HEK293 (cell line): ENCODE results near the gene SRSF4.

Experiments
- CTCF ChIA-PET: fragments of 350-600 bp; formaldehyde crosslinking; extraction: SDS; loops from one replicate; lab custom pipeline; 2021; ENCODE audit warnings: antibody characterized with exemption; lab: Yijun Ruan, JAX
- POLR2A ChIA-PET: fragments of 300-600 bp; formaldehyde crosslinking; extraction: SDS; loops from one replicate; lab custom pipeline; 2020; ENCODE audit warnings: antibody characterized with exemption, inconsistent platforms; lab: Yijun Ruan, JAX
- H3K27ac ChIP-seq: fragments of 200-500 bp; sonication (Bioruptor generic); 2 replicates; pipeline ENCODE4 v1.5.1; 2014; ENCODE audit warnings: low read depth, low read length, control low read depth, inconsistent platforms; ENCODE audit errors: extremely low read depth
- H3K36me3 ChIP-seq, 2 experiments: fragments of 200-500 bp in 1 of 2; sonication (Bioruptor generic) in 1 of 2; 1 replicate in 1 of 2; 2 replicates in 1 of 2; pipeline ENCODE4 v1.5.1; 2014 to 2017; ENCODE audit warnings: inconsistent platforms in 2 of 2, low read length in 2 of 2; ENCODE audit not compliant: control insufficient read depth in 2 of 2, insufficient read depth in 1 of 2
- H3K4me1 ChIP-seq: fragments of 200-500 bp; sonication (Bioruptor generic); 2 replicates; pipeline ENCODE4 v1.5.1; 2014; ENCODE audit warnings: mild to moderate bottlenecking, low read length, inconsistent platforms; ENCODE audit not compliant: control insufficient read depth, insufficient read depth
- H3K4me3 ChIP-seq: 2 replicates; pipeline ENCODE4 v1.5.1; 2011; ENCODE audit warnings: low read depth, mild to moderate bottlenecking, control low read depth, low read length, moderate library complexity
- H3K9me3 ChIP-seq: fragments of 200-500 bp; sonication (Bioruptor generic); 2 replicates; pipeline ENCODE4 v1.5.1; 2014; ENCODE audit warnings: low read depth, low read length, inconsistent platforms; ENCODE audit not compliant: control insufficient read depth, insufficient read depth
- KLF1 ChIP-seq: fragments of 450-650 bp; formaldehyde crosslinking; IDR thresholded peaks from 2 replicates; pipeline ENCODE4 v1.5.1; 2016; ENCODE audit warnings: missing biosample characterization, missing genetic modification characterization
- KLF8 ChIP-seq: fragments of 450-650 bp; formaldehyde crosslinking; IDR thresholded peaks from 2 replicates; pipeline ENCODE4 v1.5.1; 2016; ENCODE audit warnings: missing biosample characterization, missing genetic modification characterization
- KLF9 ChIP-seq: fragments of 450-650 bp; formaldehyde crosslinking; IDR thresholded peaks from 2 replicates; pipeline ENCODE4 v1.5.1; 2016; ENCODE audit warnings: missing biosample characterization, missing genetic modification characterization, low read depth
- SCRT1 ChIP-seq: fragments of 450-650 bp; formaldehyde crosslinking; IDR thresholded peaks from 2 replicates; pipeline ENCODE4 v1.5.1; 2016; ENCODE audit warnings: missing biosample characterization, missing genetic modification characterization, borderline replicate concordance
- SCRT2 ChIP-seq: fragments of 450-650 bp; formaldehyde crosslinking; IDR thresholded peaks from 2 replicates; pipeline ENCODE4 v1.5.1; 2016; ENCODE audit warnings: missing biosample characterization, missing genetic modification characterization
- ZBTB48 ChIP-seq: fragments of 450-650 bp; formaldehyde crosslinking; IDR thresholded peaks from 2 replicates; pipeline ENCODE4 v1.5.1; 2016; ENCODE audit warnings: missing biosample characterization, missing genetic modification characterization
- ZNF10 ChIP-seq: fragments of 450-650 bp; formaldehyde crosslinking; IDR thresholded peaks from 2 replicates; pipeline ENCODE4 v1.5.1; 2017; ENCODE audit warnings: missing biosample characterization, missing genetic modification characterization
- ZNF223 ChIP-seq: fragments of 450-650 bp; formaldehyde crosslinking; IDR thresholded peaks from 2 replicates; pipeline ENCODE4 v1.5.1; 2016; ENCODE audit warnings: missing biosample characterization, missing genetic modification characterization
- ZNF302 ChIP-seq: fragments of 450-650 bp; formaldehyde crosslinking; IDR thresholded peaks from 2 replicates; pipeline ENCODE4 v1.5.1; 2016; ENCODE audit warnings: missing biosample characterization, missing genetic modification characterization, low read depth
- ZNF416 ChIP-seq: fragments of 450-650 bp; formaldehyde crosslinking; IDR thresholded peaks from 2 replicates; pipeline ENCODE4 v1.5.1; 2016; ENCODE audit warnings: missing biosample characterization, missing genetic modification characterization
- ZNF629 ChIP-seq: fragments of 450-650 bp; formaldehyde crosslinking; IDR thresholded peaks from 2 replicates; pipeline ENCODE4 v1.5.1; 2017; ENCODE audit warnings: missing biosample characterization, missing genetic modification characterization
- ZNF776 ChIP-seq: fragments of 450-650 bp; formaldehyde crosslinking; IDR thresholded peaks from 2 replicates; pipeline ENCODE4 v1.5.0; 2017; ENCODE audit warnings: missing biosample characterization, missing genetic modification characterization, borderline replicate concordance
- TF ChIP-seq, protein P1 (sequence below): fragments of 450-650 bp; formaldehyde crosslinking; IDR thresholded peaks from 2 replicates; pipeline ENCODE4 v1.5.1; 2016; ENCODE audit warnings: missing biosample characterization, missing genetic modification characterization, borderline replicate concordance
- TF ChIP-seq, protein P2 (sequence below): fragments of 450-650 bp; formaldehyde crosslinking; IDR thresholded peaks from 2 replicates; pipeline ENCODE4 v1.5.1; 2016; ENCODE audit warnings: missing biosample characterization, missing genetic modification characterization
- TF ChIP-seq, protein P3 (sequence below): fragments of 450-650 bp; formaldehyde crosslinking; IDR thresholded peaks from 2 replicates; pipeline ENCODE4 v1.5.1; 2016; ENCODE audit warnings: missing biosample characterization, missing genetic modification characterization
- TF ChIP-seq, protein P4 (sequence below): fragments of 450-650 bp; formaldehyde crosslinking; optimal IDR thresholded peaks from 2 replicates; pipeline ENCODE3; 2016; ENCODE audit warnings: missing biosample characterization, mild to moderate bottlenecking, missing genetic modification characterization
- TF ChIP-seq, protein P5 (sequence below): fragments of 450-650 bp; formaldehyde crosslinking; conservative IDR thresholded peaks from 2 replicates; pipeline ENCODE4 v1.5.1; 2016; ENCODE audit warnings: low read depth, missing biosample characterization, missing genetic modification characterization

Gene SRSF4

DNA sequence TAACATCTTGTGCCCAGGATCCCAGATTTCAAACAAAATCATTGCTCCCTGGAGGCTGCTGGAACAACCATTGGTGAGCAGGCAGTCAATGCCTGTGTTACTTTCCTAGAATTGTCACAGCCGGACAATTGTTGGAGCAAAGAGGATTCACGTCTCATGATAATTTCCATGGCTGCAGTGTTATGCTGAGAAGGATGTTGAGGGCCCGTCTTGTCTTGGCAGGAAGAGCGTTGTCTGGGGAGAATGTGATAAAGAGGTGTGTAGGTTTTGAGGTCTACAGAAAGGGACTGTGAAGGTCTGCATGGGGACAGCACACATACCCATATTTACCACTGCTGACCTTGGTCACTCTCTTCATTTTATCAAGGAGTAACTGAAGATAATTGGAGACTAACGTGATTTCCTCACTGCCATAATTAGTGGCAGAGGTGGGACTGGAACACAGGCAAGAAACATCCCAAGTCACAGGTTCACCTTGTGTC is 42.7 kb upstream of the SRSF4 start (continued):
- TF ChIP-seq, protein P1, sequence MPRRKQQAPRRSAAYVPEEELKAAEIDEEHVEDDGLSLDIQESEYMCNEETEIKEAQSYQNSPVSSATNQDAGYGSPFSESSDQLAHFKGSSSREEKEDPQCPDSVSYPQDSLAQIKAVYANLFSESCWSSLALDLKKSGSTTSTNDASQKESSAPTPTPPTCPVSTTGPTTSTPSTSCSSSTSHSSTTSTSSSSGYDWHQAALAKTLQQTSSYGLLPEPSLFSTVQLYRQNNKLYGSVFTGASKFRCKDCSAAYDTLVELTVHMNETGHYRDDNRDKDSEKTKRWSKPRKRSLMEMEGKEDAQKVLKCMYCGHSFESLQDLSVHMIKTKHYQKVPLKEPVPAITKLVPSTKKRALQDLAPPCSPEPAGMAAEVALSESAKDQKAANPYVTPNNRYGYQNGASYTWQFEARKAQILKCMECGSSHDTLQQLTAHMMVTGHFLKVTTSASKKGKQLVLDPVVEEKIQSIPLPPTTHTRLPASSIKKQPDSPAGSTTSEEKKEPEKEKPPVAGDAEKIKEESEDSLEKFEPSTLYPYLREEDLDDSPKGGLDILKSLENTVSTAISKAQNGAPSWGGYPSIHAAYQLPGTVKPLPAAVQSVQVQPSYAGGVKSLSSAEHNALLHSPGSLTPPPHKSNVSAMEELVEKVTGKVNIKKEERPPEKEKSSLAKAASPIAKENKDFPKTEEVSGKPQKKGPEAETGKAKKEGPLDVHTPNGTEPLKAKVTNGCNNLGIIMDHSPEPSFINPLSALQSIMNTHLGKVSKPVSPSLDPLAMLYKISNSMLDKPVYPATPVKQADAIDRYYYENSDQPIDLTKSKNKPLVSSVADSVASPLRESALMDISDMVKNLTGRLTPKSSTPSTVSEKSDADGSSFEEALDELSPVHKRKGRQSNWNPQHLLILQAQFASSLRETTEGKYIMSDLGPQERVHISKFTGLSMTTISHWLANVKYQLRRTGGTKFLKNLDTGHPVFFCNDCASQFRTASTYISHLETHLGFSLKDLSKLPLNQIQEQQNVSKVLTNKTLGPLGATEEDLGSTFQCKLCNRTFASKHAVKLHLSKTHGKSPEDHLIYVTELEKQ (tag by site-specific recombination) = no peak
- TF ChIP-seq ZNF416 (tag by site-specific recombination) (no peak), ZNF223 (tag by site-specific recombination) (no peak), ZNF302 (tag by site-specific recombination) (no peak), ZBTB48 (tag by site-specific recombination) (no peak)
- TF ChIP-seq, all 188 proteins: peak for 0

DNA sequence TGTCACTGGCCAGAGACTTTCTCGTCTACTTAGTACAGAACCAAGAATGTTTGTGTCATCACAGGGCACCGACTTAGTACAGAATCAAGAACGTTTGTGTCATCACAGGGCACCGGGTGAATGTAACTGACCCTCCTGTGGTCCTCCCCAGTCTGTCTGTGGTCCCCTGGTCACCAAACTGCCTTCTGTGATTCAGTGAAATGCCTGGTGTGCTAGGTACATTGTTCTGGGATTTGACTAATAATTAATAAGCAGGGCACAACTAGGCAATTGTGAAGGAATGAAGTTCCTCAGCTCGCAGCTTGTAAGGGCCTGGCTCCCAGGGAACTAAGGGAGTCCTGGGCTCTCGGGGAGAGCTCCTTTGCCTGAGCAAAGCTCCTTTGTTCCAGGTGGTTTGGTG is 41.8 kb upstream of the SRSF4 start:
- Histone ChIP-seq H3K36me3 (peaks cover 0 to 38% of the 10 kb centered on the region in 2 experiments; a peak in 1 of 3 replicates), H3K4me1 (no peaks in the 10 kb centered on the region), H3K27ac (no peak overlapping the region), H3K9me3 (no peaks in the 10 kb centered on the region), H3K4me3 (no peak overlapping the region)
- ChIA-PET CTCF (no interaction called here), POLR2A (no interaction called here)
- no peak for TF ChIP-seq ZNF776 (tag by site-specific recombination)
- no peak for TF ChIP-seq KLF8

DNA sequence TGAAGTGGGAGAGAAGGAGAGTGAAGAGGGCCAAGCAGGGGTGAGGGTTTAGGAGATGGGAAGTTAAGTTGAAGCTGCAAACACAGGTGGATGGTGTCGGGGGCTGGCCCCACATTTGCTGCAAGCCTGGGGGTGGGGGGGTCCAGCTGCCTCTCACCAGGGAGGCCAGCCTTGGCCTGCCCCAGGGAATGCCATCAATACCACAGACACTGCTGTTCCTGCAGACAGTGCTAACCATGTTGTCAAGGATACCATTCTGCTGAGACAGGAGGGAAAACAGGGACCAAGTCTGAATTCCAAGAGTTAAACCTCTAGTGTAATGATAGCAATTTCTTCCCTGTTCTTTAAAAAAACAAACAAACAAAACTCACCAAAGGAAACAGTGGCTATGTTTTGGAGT is 41.0 kb upstream of the SRSF4 start:
- ChIA-PET CTCF (interaction anchor here (1.0 kb wide), 1 partner anchor 20 kb away, joined by 3 read pairs; no protein-coding TSS in a partner anchor), POLR2A (no interaction called here)
- Histone ChIP-seq H3K4me3 (no peak overlapping the region), H3K4me1 (no peaks in the 10 kb centered on the region), H3K27ac (no peak overlapping the region), H3K9me3 (no peaks in the 10 kb centered on the region), H3K36me3 (peaks cover 0 to 40% of the 10 kb centered on the region in 2 experiments; a peak in 1 of 3 replicates)
- TF ChIP-seq KLF9 (tag by site-specific recombination) (no peak), ZNF10 (tag by site-specific recombination) (no peak), KLF1 (tag by site-specific recombination) (no peak), ZNF629 (tag by site-specific recombination) (no peak), ZNF223 (tag by site-specific recombination) (no peak), SCRT2 (tag by site-specific recombination) (no peak), SCRT1 (no peak)
- TF ChIP-seq, protein P2, sequence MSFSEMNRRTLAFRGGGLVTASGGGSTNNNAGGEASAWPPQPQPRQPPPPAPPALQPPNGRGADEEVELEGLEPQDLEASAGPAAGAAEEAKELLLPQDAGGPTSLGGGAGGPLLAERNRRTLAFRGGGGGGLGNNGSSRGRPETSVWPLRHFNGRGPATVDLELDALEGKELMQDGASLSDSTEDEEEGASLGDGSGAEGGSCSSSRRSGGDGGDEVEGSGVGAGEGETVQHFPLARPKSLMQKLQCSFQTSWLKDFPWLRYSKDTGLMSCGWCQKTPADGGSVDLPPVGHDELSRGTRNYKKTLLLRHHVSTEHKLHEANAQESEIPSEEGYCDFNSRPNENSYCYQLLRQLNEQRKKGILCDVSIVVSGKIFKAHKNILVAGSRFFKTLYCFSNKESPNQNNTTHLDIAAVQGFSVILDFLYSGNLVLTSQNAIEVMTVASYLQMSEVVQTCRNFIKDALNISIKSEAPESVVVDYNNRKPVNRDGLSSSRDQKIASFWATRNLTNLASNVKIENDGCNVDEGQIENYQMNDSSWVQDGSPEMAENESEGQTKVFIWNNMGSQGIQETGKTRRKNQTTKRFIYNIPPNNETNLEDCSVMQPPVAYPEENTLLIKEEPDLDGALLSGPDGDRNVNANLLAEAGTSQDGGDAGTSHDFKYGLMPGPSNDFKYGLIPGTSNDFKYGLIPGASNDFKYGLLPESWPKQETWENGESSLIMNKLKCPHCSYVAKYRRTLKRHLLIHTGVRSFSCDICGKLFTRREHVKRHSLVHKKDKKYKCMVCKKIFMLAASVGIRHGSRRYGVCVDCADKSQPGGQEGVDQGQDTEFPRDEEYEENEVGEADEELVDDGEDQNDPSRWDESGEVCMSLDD (tag by site-specific recombination) = no peak
- TF ChIP-seq, protein P3, sequence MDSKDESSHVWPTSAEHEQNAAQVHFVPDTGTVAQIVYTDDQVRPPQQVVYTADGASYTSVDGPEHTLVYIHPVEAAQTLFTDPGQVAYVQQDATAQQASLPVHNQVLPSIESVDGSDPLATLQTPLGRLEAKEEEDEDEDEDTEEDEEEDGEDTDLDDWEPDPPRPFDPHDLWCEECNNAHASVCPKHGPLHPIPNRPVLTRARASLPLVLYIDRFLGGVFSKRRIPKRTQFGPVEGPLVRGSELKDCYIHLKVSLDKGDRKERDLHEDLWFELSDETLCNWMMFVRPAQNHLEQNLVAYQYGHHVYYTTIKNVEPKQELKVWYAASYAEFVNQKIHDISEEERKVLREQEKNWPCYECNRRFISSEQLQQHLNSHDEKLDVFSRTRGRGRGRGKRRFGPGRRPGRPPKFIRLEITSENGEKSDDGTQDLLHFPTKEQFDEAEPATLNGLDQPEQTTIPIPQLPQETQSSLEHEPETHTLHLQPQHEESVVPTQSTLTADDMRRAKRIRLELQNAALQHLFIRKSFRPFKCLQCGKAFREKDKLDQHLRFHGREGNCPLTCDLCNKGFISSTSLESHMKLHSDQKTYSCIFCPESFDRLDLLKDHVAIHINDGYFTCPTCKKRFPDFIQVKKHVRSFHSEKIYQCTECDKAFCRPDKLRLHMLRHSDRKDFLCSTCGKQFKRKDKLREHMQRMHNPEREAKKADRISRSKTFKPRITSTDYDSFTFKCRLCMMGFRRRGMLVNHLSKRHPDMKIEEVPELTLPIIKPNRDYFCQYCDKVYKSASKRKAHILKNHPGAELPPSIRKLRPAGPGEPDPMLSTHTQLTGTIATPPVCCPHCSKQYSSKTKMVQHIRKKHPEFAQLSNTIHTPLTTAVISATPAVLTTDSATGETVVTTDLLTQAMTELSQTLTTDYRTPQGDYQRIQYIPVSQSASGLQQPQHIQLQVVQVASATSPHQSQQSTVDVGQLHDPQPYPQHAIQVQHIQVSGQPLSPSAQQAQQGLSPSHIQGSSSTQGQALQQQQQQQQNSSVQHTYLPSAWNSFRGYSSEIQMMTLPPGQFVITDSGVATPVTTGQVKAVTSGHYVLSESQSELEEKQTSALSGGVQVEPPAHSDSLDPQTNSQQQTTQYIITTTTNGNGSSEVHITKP = no peak
- TF ChIP-seq, protein P4, sequence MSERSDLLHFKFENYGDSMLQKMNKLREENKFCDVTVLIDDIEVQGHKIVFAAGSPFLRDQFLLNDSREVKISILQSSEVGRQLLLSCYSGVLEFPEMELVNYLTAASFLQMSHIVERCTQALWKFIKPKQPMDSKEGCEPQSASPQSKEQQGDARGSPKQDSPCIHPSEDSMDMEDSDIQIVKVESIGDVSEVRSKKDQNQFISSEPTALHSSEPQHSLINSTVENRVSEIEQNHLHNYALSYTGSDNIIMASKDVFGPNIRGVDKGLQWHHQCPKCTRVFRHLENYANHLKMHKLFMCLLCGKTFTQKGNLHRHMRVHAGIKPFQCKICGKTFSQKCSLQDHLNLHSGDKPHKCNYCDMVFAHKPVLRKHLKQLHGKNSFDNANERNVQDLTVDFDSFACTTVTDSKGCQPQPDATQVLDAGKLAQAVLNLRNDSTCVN (tag by site-specific recombination) = no peak
- TF ChIP-seq, protein P5, sequence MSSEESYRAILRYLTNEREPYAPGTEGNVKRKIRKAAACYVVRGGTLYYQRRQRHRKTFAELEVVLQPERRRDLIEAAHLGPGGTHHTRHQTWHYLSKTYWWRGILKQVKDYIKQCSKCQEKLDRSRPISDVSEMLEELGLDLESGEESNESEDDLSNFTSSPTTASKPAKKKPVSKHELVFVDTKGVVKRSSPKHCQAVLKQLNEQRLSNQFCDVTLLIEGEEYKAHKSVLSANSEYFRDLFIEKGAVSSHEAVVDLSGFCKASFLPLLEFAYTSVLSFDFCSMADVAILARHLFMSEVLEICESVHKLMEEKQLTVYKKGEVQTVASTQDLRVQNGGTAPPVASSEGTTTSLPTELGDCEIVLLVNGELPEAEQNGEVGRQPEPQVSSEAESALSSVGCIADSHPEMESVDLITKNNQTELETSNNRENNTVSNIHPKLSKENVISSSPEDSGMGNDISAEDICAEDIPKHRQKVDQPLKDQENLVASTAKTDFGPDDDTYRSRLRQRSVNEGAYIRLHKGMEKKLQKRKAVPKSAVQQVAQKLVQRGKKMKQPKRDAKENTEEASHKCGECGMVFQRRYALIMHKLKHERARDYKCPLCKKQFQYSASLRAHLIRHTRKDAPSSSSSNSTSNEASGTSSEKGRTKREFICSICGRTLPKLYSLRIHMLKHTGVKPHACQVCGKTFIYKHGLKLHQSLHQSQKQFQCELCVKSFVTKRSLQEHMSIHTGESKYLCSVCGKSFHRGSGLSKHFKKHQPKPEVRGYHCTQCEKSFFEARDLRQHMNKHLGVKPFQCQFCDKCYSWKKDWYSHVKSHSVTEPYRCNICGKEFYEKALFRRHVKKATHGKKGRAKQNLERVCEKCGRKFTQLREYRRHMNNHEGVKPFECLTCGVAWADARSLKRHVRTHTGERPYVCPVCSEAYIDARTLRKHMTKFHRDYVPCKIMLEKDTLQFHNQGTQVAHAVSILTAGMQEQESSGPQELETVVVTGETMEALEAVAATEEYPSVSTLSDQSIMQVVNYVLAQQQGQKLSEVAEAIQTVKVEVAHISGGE = no peak
